SJSA1 (cell line): ENCODE results near the gene FAM50A. TPM values are rescaled to one million over a fixed set of nuclear protein-coding genes. Genes with fewer than 3 reads are reported as not detected.
A peak's percentile ranks its signal among the peaks of the same experiment; 100 is the strongest.

Source experiments
- DNase-seq, 2 experiments: peaks; one replicate each; pipeline ENCODE4 v3.0.0-alpha.2; 2015 to 2020; ENCODE audit warnings: low spot score in 2 of 2, low read depth in 1 of 2
- H3K27ac ChIP-seq: fragments of 250-450 bp; sonication (Bioruptor Pico); 2 replicates; pipeline ENCODE4 v1.5.1; 2020; ENCODE audit warnings: mild to moderate bottlenecking, moderate library complexity
- H3K27me3 ChIP-seq: fragments of 250-450 bp; sonication (Bioruptor Pico); replicated peaks from 2 replicates; pipeline ENCODE4 v1.5.1; 2020; ENCODE audit warnings: mild to moderate bottlenecking, moderate library complexity
- H3K36me3 ChIP-seq: fragments of 250-450 bp; sonication (Bioruptor Pico); 2 replicates; pipeline ENCODE4 v1.5.1; 2020; ENCODE audit warnings: mild to moderate bottlenecking
- H3K4me1 ChIP-seq: fragments of 250-450 bp; sonication (Bioruptor Pico); replicated peaks from 2 replicates; pipeline ENCODE4 v1.6.1; 2021; ENCODE audit warnings: mild to moderate bottlenecking
- H3K4me3 ChIP-seq: fragments of 250-450 bp; sonication (Bioruptor Pico); 2 replicates; pipeline ENCODE4 v1.5.1; 2020; ENCODE audit warnings: mild to moderate bottlenecking
- H3K9me3 ChIP-seq: fragments of 250-450 bp; sonication (Bioruptor Pico); replicated peaks from 2 replicates; pipeline ENCODE4 v1.5.1; 2020; ENCODE audit warnings: mild to moderate bottlenecking
- total RNA-seq: library from RNA; depleted of rRNA; stranded (reverse); fragments of >200 nt; shearing (Covaris generic); gene quantifications from 2 replicates; pipeline ENCODE4 v1.2.3, GENCODE V29; 2014

Gene FAM50A
- total RNA-seq, 1 experiment from 2014 or later: 70.5 TPM

DNA sequence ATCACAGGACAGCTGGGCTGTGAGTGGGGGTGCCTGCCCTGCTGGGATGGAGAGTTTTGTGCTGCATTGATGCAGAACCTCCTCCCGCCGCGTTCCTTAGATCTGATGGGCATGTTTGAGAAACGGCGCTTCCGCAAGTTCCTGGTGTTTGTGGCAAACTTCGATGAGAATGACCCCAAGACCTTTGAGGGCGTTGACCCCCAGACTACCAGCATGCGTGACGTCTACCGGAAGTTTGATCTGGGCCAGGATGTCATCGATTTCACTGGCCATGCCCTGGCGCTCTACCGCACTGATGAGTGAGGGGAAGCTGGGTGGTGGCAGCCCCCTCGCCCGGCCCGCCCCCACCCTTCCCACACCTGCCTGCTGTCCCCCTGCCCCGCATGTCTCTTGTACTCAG lies 4.1 kb upstream of the FAM50A start:
- DNase-seq: no peak
- H3K4me1 ChIP-seq: peaks cover 17% of the 10 kb centered on the region
- H3K36me3 ChIP-seq: peaks cover 53% of the 10 kb centered on the region
- no peak overlapping the region for H3K4me3 ChIP-seq
- H3K9me3 ChIP-seq: no peaks in the 10 kb centered on the region
- H3K27me3 ChIP-seq: no peaks in the 10 kb centered on the region
- H3K27ac ChIP-seq: no peak overlapping the region

DNA sequence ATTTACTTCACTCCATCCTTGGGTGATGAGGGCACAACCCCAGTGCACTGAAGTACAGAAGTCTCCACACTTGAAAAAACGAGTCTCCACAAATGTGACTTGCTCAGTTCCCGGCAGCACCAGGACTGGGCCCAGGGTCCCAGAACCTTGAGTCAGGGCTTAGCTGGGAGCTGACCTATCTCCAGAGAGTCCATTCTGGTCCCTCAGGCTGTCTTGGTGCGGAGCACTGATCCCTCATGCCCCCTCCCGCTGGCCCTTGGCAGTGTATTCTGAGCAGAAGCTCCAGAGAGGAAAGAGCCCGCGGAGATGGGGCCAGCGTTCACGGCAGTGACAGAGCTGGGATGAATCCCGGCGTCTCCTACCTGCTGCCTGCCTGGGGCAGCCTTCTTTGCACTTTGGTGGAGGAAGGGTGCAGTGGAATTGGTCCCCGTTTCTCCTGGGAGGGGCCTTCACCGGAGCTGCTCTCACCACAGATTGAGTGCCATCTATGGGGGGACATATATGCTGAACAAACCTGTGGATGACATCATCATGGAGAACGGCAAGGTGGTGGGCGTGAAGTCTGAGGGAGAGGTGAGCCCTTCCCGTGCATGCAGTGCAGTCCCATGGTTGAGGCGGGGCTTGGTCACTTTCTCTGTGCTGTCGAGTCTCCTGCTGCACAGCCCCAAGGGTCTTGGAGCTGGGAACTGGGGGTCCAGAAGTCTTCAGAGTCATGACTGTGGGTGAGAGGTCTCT lies 3.2 kb upstream of the FAM50A start:
- Histone ChIP-seq H3K9me3 (no peaks in the 10 kb centered on the region), H3K4me3 (no peak overlapping the region), H3K27ac (no peak overlapping the region), H3K4me1 (peaks cover 21% of the 10 kb centered on the region), H3K36me3 (peaks cover 53% of the 10 kb centered on the region), H3K27me3 (no peaks in the 10 kb centered on the region)
- no peak for DNase-seq

DNA sequence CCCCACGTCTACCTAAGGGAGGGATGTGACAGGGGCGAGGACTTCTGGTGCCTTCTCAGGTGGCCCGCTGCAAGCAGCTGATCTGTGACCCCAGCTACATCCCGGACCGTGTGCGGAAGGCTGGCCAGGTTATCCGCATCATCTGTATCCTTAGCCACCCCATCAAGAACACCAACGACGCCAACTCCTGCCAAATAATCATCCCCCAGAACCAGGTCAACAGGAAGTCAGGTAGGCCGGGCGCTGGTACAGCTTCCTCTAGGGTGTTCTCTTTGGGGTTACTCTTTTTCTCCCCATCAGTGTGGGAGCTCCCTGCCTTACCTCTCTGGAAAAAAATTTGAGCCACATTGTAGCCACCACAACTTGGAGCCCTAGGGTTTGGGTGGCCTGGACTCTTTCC lies 2.4 kb upstream of the FAM50A start:
- Histone ChIP-seq H3K27ac (no peak overlapping the region), H3K4me1 (peaks cover 17% of the 10 kb centered on the region), H3K27me3 (no peaks in the 10 kb centered on the region), H3K36me3 (peaks cover 51% of the 10 kb centered on the region), H3K9me3 (no peaks in the 10 kb centered on the region), H3K4me3 (no peak overlapping the region)
- no peak for DNase-seq

DNA sequence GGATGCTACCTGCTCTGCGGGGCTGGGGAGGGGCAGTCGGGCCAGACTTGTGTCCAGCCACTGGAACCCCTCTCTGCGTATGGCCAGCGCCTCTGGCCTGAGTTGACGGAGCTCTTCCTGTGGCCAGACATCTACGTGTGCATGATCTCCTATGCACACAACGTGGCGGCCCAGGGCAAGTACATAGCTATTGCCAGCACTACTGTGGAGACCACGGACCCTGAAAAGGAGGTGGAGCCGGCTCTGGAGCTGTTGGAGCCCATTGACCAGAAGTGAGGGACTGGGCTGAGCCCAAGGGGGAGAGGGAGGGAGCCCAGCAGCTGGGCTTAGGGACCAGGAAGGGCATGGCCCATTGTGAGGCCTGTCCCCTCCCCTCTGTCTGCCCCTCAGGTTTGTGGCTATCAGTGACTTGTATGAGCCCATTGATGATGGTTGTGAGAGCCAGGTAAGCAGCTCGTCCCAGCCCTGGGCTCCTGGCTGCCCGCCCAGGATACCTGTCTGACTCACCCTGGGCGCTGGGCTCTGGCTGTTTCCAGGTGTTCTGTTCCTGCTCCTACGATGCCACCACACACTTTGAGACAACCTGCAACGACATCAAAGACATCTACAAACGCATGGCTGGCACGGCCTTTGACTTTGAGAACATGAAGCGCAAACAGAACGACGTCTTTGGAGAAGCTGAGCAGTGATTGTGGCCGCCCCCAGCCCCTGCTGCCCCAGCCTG lies 1.8 kb upstream of the FAM50A start:
- DNase-seq: no peak
- Histone ChIP-seq H3K9me3 (no peaks in the 10 kb centered on the region), H3K27me3 (no peaks in the 10 kb centered on the region), H3K4me3 (no peak overlapping the region), H3K27ac (no peak overlapping the region), H3K36me3 (peaks cover 50% of the 10 kb centered on the region), H3K4me1 (peaks cover 17% of the 10 kb centered on the region)

DNA sequence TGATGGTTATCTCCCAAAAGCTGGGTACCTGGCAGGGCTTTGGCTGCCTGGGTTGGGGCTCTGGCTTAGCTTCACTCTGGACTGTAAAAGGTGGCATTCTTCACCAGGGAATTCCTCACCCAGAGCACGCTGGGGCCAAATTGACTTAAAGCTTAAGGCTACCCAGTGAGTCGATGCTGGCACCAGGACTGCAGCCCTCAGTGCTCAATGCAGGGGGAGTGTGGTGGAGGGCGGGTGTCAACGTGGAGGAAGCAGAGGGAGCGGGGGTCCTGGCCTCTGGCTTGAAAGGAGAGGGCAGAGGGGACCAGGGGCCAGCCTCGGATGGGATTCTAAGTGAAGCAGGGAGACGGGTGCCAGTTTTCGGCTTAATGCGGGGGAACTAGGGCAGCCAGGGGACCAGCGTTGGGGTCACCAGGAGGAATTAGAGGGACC lies 446 bp upstream of the FAM50A start:
- DNase-seq: no peak
- H3K27ac ChIP-seq: no peak overlapping the region
- H3K4me1 ChIP-seq: peaks cover 13% of the 10 kb centered on the region
- H3K27me3 ChIP-seq: no peaks in the 10 kb centered on the region
- peaks cover 49% of the 10 kb centered on the region for H3K36me3 ChIP-seq
- H3K9me3 ChIP-seq: no peaks in the 10 kb centered on the region
- H3K4me3 ChIP-seq: peak overlapping the region; percentile 69

DNA sequence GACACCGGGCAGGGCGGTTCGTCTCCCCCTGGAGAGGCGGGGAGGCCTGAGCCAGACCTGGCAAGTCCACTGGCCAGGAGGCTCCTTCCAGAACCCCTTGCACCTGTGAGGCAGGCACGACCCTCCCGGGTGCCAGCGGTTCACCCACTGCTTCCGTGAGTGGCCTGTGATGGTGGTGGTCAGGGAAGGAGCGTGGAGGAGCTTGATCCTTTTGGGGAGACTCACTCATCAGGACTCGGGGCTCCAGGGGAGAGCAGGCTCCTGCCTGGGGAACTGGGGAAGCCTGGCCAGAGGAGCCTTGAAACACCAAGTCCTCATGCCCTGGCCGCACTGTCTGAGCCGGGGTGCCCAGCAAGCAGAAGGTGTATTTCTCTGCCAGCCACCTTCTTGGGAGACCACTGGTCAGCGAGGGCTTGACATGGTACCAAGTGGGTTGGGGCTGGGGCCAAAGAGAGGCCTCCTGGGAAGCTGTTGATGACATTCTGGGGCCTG lies 860 bp downstream of the FAM50A start:
- peak overlapping the region; percentile 19; the same call in 1 of the 2 replicates for H3K27ac ChIP-seq
- H3K36me3 ChIP-seq: peaks cover 45% of the 10 kb centered on the region
- peaks cover 11% of the 10 kb centered on the region for H3K4me1 ChIP-seq
- no peaks in the 10 kb centered on the region for H3K9me3 ChIP-seq
- no peak for DNase-seq
- no peaks in the 10 kb centered on the region for H3K27me3 ChIP-seq
- H3K4me3 ChIP-seq: peak overlapping the region; percentile 69

DNA sequence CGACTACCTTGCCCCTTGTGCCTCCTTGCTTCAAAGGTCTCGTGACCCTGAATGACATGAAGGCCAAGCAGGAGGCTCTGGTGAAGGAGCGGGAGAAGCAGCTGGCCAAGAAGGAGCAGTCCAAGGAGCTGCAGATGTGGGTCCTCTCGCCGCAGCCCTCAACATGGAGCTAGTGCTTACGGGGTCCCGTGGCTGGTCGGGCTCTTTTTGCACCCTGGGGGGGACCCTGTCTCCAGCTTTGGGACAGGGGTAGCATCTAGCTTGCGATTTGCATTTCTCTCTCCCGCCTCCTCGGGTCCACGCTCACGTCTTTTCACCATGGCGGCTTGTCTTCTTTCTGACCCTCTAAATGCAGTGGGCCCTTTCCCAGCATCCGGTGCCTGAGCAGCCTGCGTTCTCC lies 1.8 kb downstream of the FAM50A start:
- DNase-seq: no peak
- Histone ChIP-seq H3K27ac (no peak overlapping the region), H3K27me3 (no peaks in the 10 kb centered on the region), H3K36me3 (peaks cover 45% of the 10 kb centered on the region), H3K4me3 (no peak overlapping the region), H3K4me1 (peaks cover 11% of the 10 kb centered on the region), H3K9me3 (no peaks in the 10 kb centered on the region)

DNA sequence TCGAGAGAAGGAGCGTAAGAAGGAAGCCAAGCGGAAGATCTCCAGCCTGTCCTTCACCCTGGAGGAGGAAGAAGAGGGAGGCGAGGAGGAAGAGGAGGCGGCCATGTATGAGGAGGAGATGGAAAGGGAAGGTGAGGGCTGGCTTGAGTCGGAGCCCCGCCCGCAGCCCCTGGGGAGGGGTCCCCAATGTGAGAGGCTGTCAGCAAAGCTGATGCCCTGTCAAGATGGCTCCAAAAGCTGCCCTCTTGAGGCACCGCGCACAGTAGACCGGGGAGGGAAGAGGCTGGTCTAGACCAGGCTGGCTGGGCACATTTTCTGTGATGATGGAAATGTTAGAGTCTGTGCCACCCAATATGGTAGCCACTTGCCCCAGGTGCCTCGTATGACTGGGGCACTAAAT lies 2.5 kb downstream of the FAM50A start:
- Histone ChIP-seq H3K4me1 (peaks cover 11% of the 10 kb centered on the region), H3K4me3 (no peak overlapping the region), H3K36me3 (peaks cover 42% of the 10 kb centered on the region), H3K9me3 (no peaks in the 10 kb centered on the region), H3K27me3 (no peaks in the 10 kb centered on the region), H3K27ac (no peak overlapping the region)
- no peak for DNase-seq

DNA sequence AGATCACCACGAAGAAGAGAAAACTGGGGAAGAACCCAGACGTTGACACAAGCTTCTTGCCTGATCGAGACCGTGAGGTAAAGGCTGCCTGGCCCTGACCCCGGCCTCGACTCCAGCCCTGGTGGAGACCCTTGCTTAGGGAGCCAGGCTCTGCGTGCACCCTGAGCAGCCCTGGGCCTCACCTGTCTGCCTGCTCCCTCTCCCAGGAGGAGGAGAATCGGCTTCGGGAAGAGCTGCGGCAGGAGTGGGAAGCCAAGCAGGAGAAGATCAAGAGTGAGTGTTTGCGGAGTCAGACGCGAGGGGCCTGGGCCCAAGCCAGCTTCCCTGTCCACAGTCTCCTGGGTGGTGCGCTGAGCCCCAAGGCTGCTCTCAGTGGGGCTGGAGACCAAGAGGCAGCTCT lies 4.5 kb downstream of the FAM50A start:
- Histone ChIP-seq H3K27me3 (no peaks in the 10 kb centered on the region), H3K27ac (no peak overlapping the region), H3K4me1 (peaks cover 10% of the 10 kb centered on the region), H3K4me3 (no peak overlapping the region), H3K9me3 (no peaks in the 10 kb centered on the region), H3K36me3 (peaks cover 29% of the 10 kb centered on the region)
- DNase-seq: no peak

DNA sequence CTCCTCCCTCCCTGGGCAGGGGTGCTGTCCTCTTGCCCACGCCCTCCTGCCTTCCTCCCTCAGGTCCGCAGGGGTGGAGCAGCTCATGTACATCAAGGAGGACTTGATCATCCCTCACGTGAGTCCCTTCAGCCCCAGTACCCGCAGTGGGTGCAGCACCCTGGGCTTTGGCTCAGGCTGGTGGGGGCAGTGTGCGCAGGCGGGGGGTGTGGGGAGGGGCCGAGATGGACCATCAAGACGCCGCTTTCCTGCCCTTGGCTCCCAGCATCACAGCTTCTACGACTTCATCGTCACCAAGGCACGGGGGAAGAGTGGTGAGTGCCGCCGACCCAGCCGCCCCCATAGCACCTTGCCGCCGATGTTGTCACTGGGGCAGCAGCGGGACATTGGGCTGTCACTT lies 5.7 kb downstream of the FAM50A start:
- H3K4me1 ChIP-seq: peaks cover 7% of the 10 kb centered on the region
- H3K36me3 ChIP-seq: peaks cover 25% of the 10 kb centered on the region
- DNase-seq: no peak
- no peak overlapping the region for H3K4me3 ChIP-seq
- H3K9me3 ChIP-seq: no peaks in the 10 kb centered on the region
- H3K27ac ChIP-seq: no peak overlapping the region
- H3K27me3 ChIP-seq: no peaks in the 10 kb centered on the region

DNA sequence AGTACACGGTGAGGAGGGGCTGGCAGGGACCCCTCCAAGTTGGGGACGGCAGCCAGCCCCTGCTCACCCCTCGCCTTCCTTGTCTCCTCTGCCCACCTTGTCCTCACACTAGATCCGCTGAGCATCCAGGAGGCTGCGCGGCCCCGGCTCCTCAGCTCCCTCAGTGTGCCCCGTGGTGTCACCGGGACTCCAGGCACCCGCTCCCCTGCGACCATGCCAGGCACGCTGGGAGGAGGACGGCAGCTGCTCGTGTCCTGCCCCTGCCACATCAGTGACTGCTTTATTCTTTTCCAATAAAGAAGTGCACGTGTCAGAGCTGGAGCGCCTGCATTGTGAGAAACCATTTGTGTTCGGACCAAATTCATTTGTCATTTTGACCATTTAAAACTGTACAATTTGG lies 6.4 kb downstream of the FAM50A start:
- Histone ChIP-seq H3K4me3 (no peak overlapping the region), H3K36me3 (peaks cover 25% of the 10 kb centered on the region), H3K27ac (no peak overlapping the region), H3K27me3 (no peaks in the 10 kb centered on the region), H3K9me3 (no peaks in the 10 kb centered on the region), H3K4me1 (peaks cover 4% of the 10 kb centered on the region)
- no peak for DNase-seq

DNA sequence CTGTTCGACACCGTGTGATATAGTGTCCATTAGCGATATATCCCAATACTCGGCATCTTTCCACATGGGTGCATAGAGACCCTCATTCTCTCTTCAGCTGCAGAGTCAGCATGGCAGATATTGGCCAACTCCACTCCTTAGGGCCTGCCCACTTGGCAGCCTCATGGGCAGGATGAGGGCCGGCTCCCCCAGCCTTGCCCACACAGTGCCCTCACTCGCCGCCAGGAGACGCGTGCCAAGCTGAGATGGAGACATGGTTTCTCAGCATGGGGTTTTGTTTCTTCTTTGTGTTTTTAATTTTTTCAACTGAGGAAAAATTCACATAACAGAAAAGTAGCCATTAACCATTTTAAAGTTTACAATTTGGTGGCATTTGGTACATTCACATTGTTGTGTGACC lies 8.9 kb downstream of the FAM50A start:
- Histone ChIP-seq H3K4me3 (no peak overlapping the region), H3K9me3 (no peaks in the 10 kb centered on the region), H3K27me3 (no peaks in the 10 kb centered on the region), H3K36me3 (peaks cover 15% of the 10 kb centered on the region), H3K27ac (no peak overlapping the region), H3K4me1 (peaks cover 12% of the 10 kb centered on the region)
- no peak for DNase-seq

DNA sequence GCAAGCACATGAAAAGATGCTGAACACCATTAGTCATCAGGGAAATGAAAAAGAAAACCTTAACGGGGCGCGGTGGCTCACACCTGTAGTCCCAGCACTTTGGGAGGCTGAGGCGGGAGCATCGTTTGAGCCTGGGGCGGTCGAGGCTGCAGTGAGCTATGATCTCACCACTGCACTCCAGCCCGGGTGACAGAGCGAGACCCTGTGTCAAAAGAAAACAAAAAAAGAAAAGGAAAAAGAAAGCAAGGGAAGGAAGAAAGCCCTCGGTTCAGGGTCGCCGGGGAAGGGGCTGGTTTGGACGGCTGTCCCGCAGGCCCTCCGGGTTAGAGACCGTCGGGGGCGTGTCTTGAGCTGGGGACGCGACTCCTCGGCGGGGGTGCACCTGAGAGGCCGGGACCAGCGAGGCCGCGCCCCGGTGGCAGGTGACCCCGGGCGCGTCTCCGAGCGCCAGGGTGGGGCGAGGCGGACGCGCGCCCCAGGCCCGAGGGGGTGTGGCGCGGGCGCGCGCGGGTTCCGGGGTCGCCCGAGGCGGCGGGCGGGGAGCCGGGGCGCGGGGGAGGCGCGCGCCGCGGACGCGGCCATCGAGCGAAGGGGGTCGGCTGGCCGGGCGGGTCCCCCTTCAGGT lies 13.7 kb downstream of the FAM50A start:
- no peak overlapping the region for H3K27ac ChIP-seq
- no peaks in the 10 kb centered on the region for H3K27me3 ChIP-seq
- H3K4me1 ChIP-seq: peaks cover 12% of the 10 kb centered on the region
- peak overlapping the region; percentile 37 for H3K4me3 ChIP-seq
- no peaks in the 10 kb centered on the region; the same call in 1 of the 2 replicates for H3K36me3 ChIP-seq
- no peak for DNase-seq
- H3K9me3 ChIP-seq: no peaks in the 10 kb centered on the region
